Chondrocyte (in vitro differentiated cells): ENCODE results near the gene AKR7A2. TPM values are rescaled to one million over a fixed set of nuclear protein-coding genes. Genes with fewer than 3 reads are reported as not detected.
"Not testable (repeated sequence)": the region's sequence is repeated elsewhere in the genome, so short reads cannot be mapped to it uniquely, and the experiment has no call there.

ENCODE experiments used
- DNase-seq: peaks from one replicate; pipeline ENCODE4 v3.0.0; 2021; ENCODE audit warnings: mixed read lengths, low spot score
- H3K27ac Mint-ChIP-seq: one replicate; pipeline ENCODE4 v1.8.0; 2021; ENCODE audit warnings: mild to moderate bottlenecking, moderate library complexity, mixed read lengths; ENCODE audit not compliant: unreplicated experiment
- H3K27me3 Mint-ChIP-seq: 2 replicates; pipeline ENCODE4 v1.8.0; 2021; ENCODE audit warnings: low read depth, mixed read lengths
- H3K36me3 Mint-ChIP-seq: 2 replicates; pipeline ENCODE4 v1.8.0; 2021; ENCODE audit warnings: low read depth, mixed read lengths
- H3K4me1 Mint-ChIP-seq: 2 replicates; pipeline ENCODE4 v1.8.0; 2021; ENCODE audit warnings: low read depth, mild to moderate bottlenecking, mixed read lengths
- H3K4me3 Mint-ChIP-seq: one replicate; pipeline ENCODE4 v1.8.0; 2021; ENCODE audit warnings: mild to moderate bottlenecking, moderate library complexity, mixed read lengths; ENCODE audit not compliant: unreplicated experiment
- H3K9me3 Mint-ChIP-seq: 2 replicates; pipeline ENCODE4 v1.8.0; 2021; ENCODE audit warnings: low read depth, mixed read lengths
- CTCF ChIP-seq: fragments of 200-600 bp; sonication (generic); IDR thresholded peaks from 2 replicates; pipeline ENCODE4 v1.5.0; 2021; ENCODE audit warnings: antibody characterized with exemption, mild to moderate bottlenecking, moderate library complexity
- total RNA-seq: library from RNA; stranded (reverse); gene quantifications from 3 replicates; pipeline ENCODE4 v1.2.1, GENCODE V29; 2021

AKR7A2 gene
- total RNA-seq, 1 donor from 2014 or later = 46.6 TPM

- DNase-seq = no peak
- Mint-ChIP-seq H3K9me3 (no peaks in the 10 kb centered on the region), H3K36me3 (peaks cover 5% of the 10 kb centered on the region), H3K27ac (no peak overlapping the region), H3K27me3 (no peaks in the 10 kb centered on the region), H3K4me1 (no peaks in the 10 kb centered on the region), H3K4me3 (peak overlapping the region; percentile 15)
- no peak for TF ChIP-seq CTCF
Observed at GRCh38 chr1:19287436-19288185, 24.3 kb downstream of the AKR7A2 start.

GRCh38 chr1:19285807-19286206, 26.1 kb downstream of the AKR7A2 start:
- DNase-seq, H3K36me3 Mint-ChIP-seq, H3K9me3 Mint-ChIP-seq, H3K27me3 Mint-ChIP-seq, H3K4me1 Mint-ChIP-seq, H3K27ac Mint-ChIP-seq, H3K4me3 Mint-ChIP-seq: not testable (repeated sequence)

- DNase-seq, H3K9me3 Mint-ChIP-seq, H3K27ac Mint-ChIP-seq, H3K36me3 Mint-ChIP-seq, H3K4me1 Mint-ChIP-seq, H3K27me3 Mint-ChIP-seq, H3K4me3 Mint-ChIP-seq: not testable (repeated sequence)
Observed at GRCh38 chr1:19285366-19285765, 26.6 kb downstream of the AKR7A2 start.

GRCh38 chr1:19284881-19285280, 27.1 kb downstream of the AKR7A2 start:
- H3K27ac Mint-ChIP-seq = no peak overlapping the region
- no peaks in the 10 kb centered on the region for H3K27me3 Mint-ChIP-seq
- H3K4me3 Mint-ChIP-seq = no peak overlapping the region
- H3K36me3 Mint-ChIP-seq = peaks cover 5% of the 10 kb centered on the region
- no peak for DNase-seq
- TF ChIP-seq CTCF = no peak
- no peaks in the 10 kb centered on the region for H3K4me1 Mint-ChIP-seq
- peaks cover 3% of the 10 kb centered on the region for H3K9me3 Mint-ChIP-seq

GRCh38 chr1:19283891-19284290, 28.1 kb downstream of the AKR7A2 start:
- no peak overlapping the region for H3K4me3 Mint-ChIP-seq
- DNase-seq = no peak
- H3K27ac Mint-ChIP-seq = no peak overlapping the region
- no peaks in the 10 kb centered on the region for H3K27me3 Mint-ChIP-seq
- no peak for TF ChIP-seq CTCF
- H3K4me1 Mint-ChIP-seq = no peaks in the 10 kb centered on the region
- peaks cover 6% of the 10 kb centered on the region for H3K36me3 Mint-ChIP-seq
- peaks cover 10% of the 10 kb centered on the region for H3K9me3 Mint-ChIP-seq

GRCh38 chr1:19274636-19275035, 37.3 kb downstream of the AKR7A2 start:
- no peaks in the 10 kb centered on the region for H3K27me3 Mint-ChIP-seq
- H3K36me3 Mint-ChIP-seq = peaks cover 3% of the 10 kb centered on the region
- no peaks in the 10 kb centered on the region for H3K4me1 Mint-ChIP-seq
- H3K27ac Mint-ChIP-seq = no peak overlapping the region
- no peak for TF ChIP-seq CTCF
- peaks cover 8% of the 10 kb centered on the region for H3K9me3 Mint-ChIP-seq
- no peak for DNase-seq
- no peak overlapping the region for H3K4me3 Mint-ChIP-seq

GRCh38 chr1:19273844-19274531, 38.0 kb downstream of the AKR7A2 start:
- not testable (repeated sequence) for H3K27me3 Mint-ChIP-seq, H3K4me3 Mint-ChIP-seq, H3K36me3 Mint-ChIP-seq, H3K9me3 Mint-ChIP-seq, H3K27ac Mint-ChIP-seq, H3K4me1 Mint-ChIP-seq
- peak; percentile 68 for DNase-seq
